MM.1S (cell line): ENCODE data around the gene CDC5L.

Experiments used
- EZH2 ChIP-seq: fragments of 300-600 bp; sonication (generic); optimal IDR thresholded peaks from 2 replicates; pipeline ENCODE3; 2017; ENCODE audit warnings: low read depth, mild to moderate bottlenecking, antibody characterized with exemption, low read length, mixed read lengths
- EZH2phosphoT487 ChIP-seq: fragments of 300-600 bp; sonication (generic); IDR thresholded peaks from 2 replicates; pipeline ENCODE4 v1.6.1; 2018; ENCODE audit warnings: antibody characterized with exemption, low read length
- TF ChIP-seq, protein P1 (sequence below): fragments of 300-600 bp; sonication (generic); IDR thresholded peaks from 2 replicates; pipeline ENCODE4 v1.5.1; 2016; ENCODE audit warnings: antibody characterized with exemption, low read length, mixed read lengths

DNA sequence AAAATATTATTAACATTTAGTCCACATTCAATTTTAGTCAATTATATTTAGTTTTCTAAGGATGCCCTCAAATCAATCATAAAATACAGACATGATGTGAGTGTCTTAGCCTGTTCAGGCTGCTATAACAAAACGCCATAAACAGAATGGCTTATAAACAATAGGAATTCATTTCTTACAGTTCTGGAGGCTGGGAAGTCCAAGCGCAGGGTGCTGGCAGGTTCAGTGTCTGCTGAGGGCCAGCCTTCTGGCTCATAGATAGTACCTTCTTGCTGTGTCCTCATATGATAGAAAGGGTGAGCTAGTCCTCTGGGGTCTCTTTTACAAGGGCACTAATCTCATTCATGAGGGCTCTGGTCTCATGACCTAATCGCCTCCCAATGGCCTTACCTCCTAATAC is 10.0 kb upstream of the CDC5L start:
- TF ChIP-seq, protein P1, sequence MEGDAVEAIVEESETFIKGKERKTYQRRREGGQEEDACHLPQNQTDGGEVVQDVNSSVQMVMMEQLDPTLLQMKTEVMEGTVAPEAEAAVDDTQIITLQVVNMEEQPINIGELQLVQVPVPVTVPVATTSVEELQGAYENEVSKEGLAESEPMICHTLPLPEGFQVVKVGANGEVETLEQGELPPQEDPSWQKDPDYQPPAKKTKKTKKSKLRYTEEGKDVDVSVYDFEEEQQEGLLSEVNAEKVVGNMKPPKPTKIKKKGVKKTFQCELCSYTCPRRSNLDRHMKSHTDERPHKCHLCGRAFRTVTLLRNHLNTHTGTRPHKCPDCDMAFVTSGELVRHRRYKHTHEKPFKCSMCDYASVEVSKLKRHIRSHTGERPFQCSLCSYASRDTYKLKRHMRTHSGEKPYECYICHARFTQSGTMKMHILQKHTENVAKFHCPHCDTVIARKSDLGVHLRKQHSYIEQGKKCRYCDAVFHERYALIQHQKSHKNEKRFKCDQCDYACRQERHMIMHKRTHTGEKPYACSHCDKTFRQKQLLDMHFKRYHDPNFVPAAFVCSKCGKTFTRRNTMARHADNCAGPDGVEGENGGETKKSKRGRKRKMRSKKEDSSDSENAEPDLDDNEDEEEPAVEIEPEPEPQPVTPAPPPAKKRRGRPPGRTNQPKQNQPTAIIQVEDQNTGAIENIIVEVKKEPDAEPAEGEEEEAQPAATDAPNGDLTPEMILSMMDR = no peak
- no peak for TF ChIP-seq EZH2
- no peak for TF ChIP-seq EZH2phosphoT487
